Keratinocyte (primary cell): ENCODE measurements around the gene LAMA2. TPM values are rescaled to one million over a fixed set of nuclear protein-coding genes. Genes with fewer than 3 reads are reported as not detected.

Experiments
- DNase-seq: peaks from one replicate; pipeline ENCODE4 v3.0.0-alpha.2; 2011; ENCODE audit warnings: low read depth, missing footprints, low spot score
- FAIRE-seq: peaks from 2 replicates; lab custom pipeline; 2011; peaks lifted over from hg19 to GRCh38; lab: Jason Lieb, UNC
- H2AFZ ChIP-seq: 2 replicates; pipeline ENCODE4 v1.6.0; 2012; ENCODE audit warnings: low read length, control low read depth, inconsistent platforms; ENCODE audit not compliant: control insufficient read depth
- H3K27ac ChIP-seq: 2 replicates; pipeline ENCODE4 v1.5.1; 2011; ENCODE audit warnings: low read length; ENCODE audit not compliant: control insufficient read depth, insufficient read depth
- H3K27me3 ChIP-seq: 3 replicates; pipeline ENCODE4 v1.6.0; 2011; ENCODE audit warnings: low read length; ENCODE audit not compliant: control insufficient read depth, insufficient read depth; ENCODE audit errors: extremely low read depth
- H3K36me3 ChIP-seq, 2 experiments: 2 replicates in 1 of 2; 3 replicates in 1 of 2; pipeline ENCODE4 v1.5.1; 2011; ENCODE audit warnings: low read length in 2 of 2, mild to moderate bottlenecking in 1 of 2; ENCODE audit not compliant: control insufficient read depth in 2 of 2, insufficient read depth in 2 of 2; ENCODE audit errors: extremely low read depth in 1 of 2
- H3K4me1 ChIP-seq: 3 replicates; pipeline ENCODE4 v1.5.1; 2011; ENCODE audit warnings: low read length; ENCODE audit not compliant: control insufficient read depth, insufficient read depth; ENCODE audit errors: extremely low read depth
- H3K4me2 ChIP-seq: 3 replicates; pipeline ENCODE4 v1.6.0; 2011; ENCODE audit warnings: low read depth, low read length; ENCODE audit not compliant: control insufficient read depth, insufficient read depth; ENCODE audit errors: extremely low read depth
- H3K4me3 ChIP-seq, 3 experiments: fragments of 200-600 bp in 1 of 3; sonication (generic) in 1 of 3; 2 replicates in 2 of 3; 3 replicates in 1 of 3; pipeline ENCODE4 v1.5.1; 2011 to 2016; ENCODE audit warnings: low read length in 3 of 3, mild to moderate bottlenecking in 3 of 3, control low read depth in 2 of 3, inconsistent platforms in 1 of 3, low read depth in 1 of 3, mixed read lengths in 1 of 3, mixed run types in 1 of 3, moderate library complexity in 1 of 3; ENCODE audit not compliant: control insufficient read depth in 2 of 3, insufficient read depth in 2 of 3; ENCODE audit errors: extremely low read depth in 1 of 3
- H3K79me2 ChIP-seq: 2 replicates; pipeline ENCODE4 v1.6.0; 2012; ENCODE audit warnings: low read length; ENCODE audit not compliant: control insufficient read depth, insufficient read depth
- H3K9ac ChIP-seq: 3 replicates; pipeline ENCODE4 v1.6.0; 2011; ENCODE audit warnings: low read length; ENCODE audit not compliant: control insufficient read depth, insufficient read depth; ENCODE audit errors: extremely low read depth
- H3K9me1 ChIP-seq: 3 replicates; pipeline ENCODE4 v1.6.0; 2011; ENCODE audit warnings: low read length; ENCODE audit not compliant: control insufficient read depth, insufficient read depth; ENCODE audit errors: extremely low read depth
- H3K9me3 ChIP-seq: 2 replicates; pipeline ENCODE4 v1.5.1; 2012; ENCODE audit warnings: low read depth, low read length; ENCODE audit not compliant: control insufficient read depth
- H4K20me1 ChIP-seq: 3 replicates; pipeline ENCODE4 v1.6.0; 2011; ENCODE audit warnings: low read length; ENCODE audit not compliant: control insufficient read depth, insufficient read depth; ENCODE audit errors: extremely low read depth
- EZH2 ChIP-seq: IDR thresholded peaks from one replicate; pipeline ENCODE4 v1.6.1; 2012; ENCODE audit warnings: inconsistent platforms, mild to moderate bottlenecking, low read length, moderate library complexity
- dilution Hi-C: fragments of 300-500 bp; cut with MboI; formaldehyde crosslinking; loops from one replicate; pipeline ENCODE4 v1.7.0; 2020; ENCODE audit warnings: low sequenced_read_pairs; ENCODE audit not compliant: extremely low pct_ligation_motif_present
- polyA plus RNA-seq, 5 experiments: library from polyadenylated mRNA; depleted of rRNA in 3 of 5; stranded (reverse) in 3 of 5; stranded (forward) in 1 of 5; unstranded in 1 of 5; fragments of >200 nt; gene quantifications; 1 replicate in 1 of 5; 2 replicates in 3 of 5; 3 replicates in 1 of 5; pipeline versions ENCODE4 v1.2.1 to v1.2.3, GENCODE V29; 2011 to 2012; ENCODE audit warnings: missing spikeins in 2 of 5, low read depth in 1 of 5, low replicate concordance in 1 of 5
- TF ChIP-seq, protein P1 (sequence below), 3 experiments: IDR thresholded peaks in 1 of 3; conservative IDR thresholded peaks in 1 of 3; optimal IDR thresholded peaks in 1 of 3; 2 replicates in 2 of 3; 3 replicates in 1 of 3; pipeline versions ENCODE3 to v1.5.1; 2011; ENCODE audit warnings: low read length in 3 of 3, mild to moderate bottlenecking in 3 of 3, moderate library complexity in 2 of 3, control low read depth in 1 of 3, inconsistent platforms in 1 of 3; ENCODE audit not compliant: insufficient read depth in 2 of 3; ENCODE audit errors: extremely low read depth in 1 of 3

The LAMA2 gene
- polyA plus RNA-seq, 1 donor (not counting 4 experiments of a cell fraction or from before 2014, with no cell fraction given): 1.4 TPM

DNA sequence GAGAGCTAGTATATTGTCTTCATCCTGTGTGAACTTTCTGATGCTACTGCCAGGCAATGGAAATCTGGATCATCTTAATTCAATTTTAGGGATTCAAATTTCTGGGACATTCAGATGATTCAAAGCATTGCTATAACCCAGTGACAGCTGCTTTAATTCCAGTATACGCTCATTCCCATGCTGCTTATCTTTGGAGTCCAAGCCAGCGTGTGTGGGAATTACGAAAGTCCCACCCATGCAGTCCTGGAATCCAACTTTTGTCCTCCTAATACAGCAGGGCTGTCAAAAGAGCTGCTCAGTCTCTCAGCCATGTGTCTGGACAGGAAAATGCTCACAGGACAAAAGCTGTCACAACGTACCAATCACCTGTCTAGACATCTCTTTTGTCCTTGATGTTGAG is 219.8 kb downstream of the LAMA2 start:
- Histone ChIP-seq H3K9me3 (no peaks in the 10 kb centered on the region), H3K4me2 (no peak overlapping the region), H2AFZ (no peak overlapping the region), H3K9ac (no peak overlapping the region), H3K4me3 (no peak overlapping the region), H3K79me2 (no peaks in the 10 kb centered on the region), H4K20me1 (no peaks in the 10 kb centered on the region), H3K27me3 (no peaks in the 10 kb centered on the region), H3K27ac (no peak overlapping the region), H3K36me3 (no peaks in the 10 kb centered on the region), H3K9me1 (no peaks in the 10 kb centered on the region), H3K4me1 (no peaks in the 10 kb centered on the region)
- TF ChIP-seq EZH2: no peak
- TF ChIP-seq, protein P1, sequence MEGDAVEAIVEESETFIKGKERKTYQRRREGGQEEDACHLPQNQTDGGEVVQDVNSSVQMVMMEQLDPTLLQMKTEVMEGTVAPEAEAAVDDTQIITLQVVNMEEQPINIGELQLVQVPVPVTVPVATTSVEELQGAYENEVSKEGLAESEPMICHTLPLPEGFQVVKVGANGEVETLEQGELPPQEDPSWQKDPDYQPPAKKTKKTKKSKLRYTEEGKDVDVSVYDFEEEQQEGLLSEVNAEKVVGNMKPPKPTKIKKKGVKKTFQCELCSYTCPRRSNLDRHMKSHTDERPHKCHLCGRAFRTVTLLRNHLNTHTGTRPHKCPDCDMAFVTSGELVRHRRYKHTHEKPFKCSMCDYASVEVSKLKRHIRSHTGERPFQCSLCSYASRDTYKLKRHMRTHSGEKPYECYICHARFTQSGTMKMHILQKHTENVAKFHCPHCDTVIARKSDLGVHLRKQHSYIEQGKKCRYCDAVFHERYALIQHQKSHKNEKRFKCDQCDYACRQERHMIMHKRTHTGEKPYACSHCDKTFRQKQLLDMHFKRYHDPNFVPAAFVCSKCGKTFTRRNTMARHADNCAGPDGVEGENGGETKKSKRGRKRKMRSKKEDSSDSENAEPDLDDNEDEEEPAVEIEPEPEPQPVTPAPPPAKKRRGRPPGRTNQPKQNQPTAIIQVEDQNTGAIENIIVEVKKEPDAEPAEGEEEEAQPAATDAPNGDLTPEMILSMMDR (optimal IDR thresholded peaks at IDR 0.05 in 1 of 3, IDR thresholded peaks at IDR 0.05 in 1 of 3, conservative IDR thresholded peaks at IDR 0.05 in 1 of 3; ENCODE audit: extremely low read depth in 1 of 3, insufficient read depth in 2 of 3, low read length in 3 of 3): no peak
- dilution Hi-C loops: no loop called here
- no peak for FAIRE-seq
- no peak for DNase-seq

DNA sequence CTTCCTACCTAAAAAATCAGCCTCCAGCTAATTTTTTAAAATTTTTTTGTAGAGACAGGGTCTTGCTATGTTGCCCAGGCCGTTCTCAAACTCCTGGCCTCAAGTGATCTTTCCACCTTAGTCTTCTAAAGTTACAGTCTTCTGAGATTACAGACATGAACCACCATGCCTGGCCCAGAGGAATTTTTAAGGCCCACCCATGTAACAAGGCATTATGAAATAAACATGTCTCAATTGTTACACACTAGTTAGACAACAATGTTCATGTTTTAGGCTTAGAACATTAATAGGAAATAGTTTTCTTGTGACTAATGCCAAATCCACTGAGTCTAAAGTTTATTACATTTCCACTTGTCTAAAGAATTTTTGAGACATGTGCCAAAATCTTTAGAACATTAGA is 221.2 kb downstream of the LAMA2 start:
- Histone ChIP-seq H2AFZ (no peak overlapping the region), H3K4me2 (no peak overlapping the region), H3K4me1 (no peaks in the 10 kb centered on the region), H3K27ac (no peak overlapping the region), H3K36me3 (no peaks in the 10 kb centered on the region), H3K9ac (no peak overlapping the region), H3K9me1 (no peaks in the 10 kb centered on the region), H3K79me2 (no peaks in the 10 kb centered on the region), H3K9me3 (no peaks in the 10 kb centered on the region), H4K20me1 (no peaks in the 10 kb centered on the region), H3K4me3 (no peak overlapping the region), H3K27me3 (no peaks in the 10 kb centered on the region)
- DNase-seq: peak; percentile 13
- peak; percentile 29 for FAIRE-seq
- no peak for TF ChIP-seq EZH2
- TF ChIP-seq, protein P1 (optimal IDR thresholded peaks at IDR 0.05 in 1 of 3, IDR thresholded peaks at IDR 0.05 in 1 of 3, conservative IDR thresholded peaks at IDR 0.05 in 1 of 3; ENCODE audit: extremely low read depth in 1 of 3, insufficient read depth in 2 of 3, low read length in 3 of 3): no peak
- dilution Hi-C loops: no loop called here
